Fibroblast of skin of abdomen (primary cell): ENCODE data around the gene NTMT2.
A peak's percentile ranks its signal among the peaks of the same experiment; 100 is the strongest.

Source experiments
- DNase-seq: peaks from one replicate; pipeline ENCODE4 v3.0.0-alpha.2; 2013

The NTMT2 gene

GRCh38 chr1:170210142-170210541, 64.4 kb downstream of the NTMT2 start:
- no peak for DNase-seq

- DNase-seq = no peak
These were observed 67.8 kb downstream of the NTMT2 start for GRCh38 chr1:170213596-170213995.

GRCh38 chr1:170214117-170215032, 68.6 kb downstream of the NTMT2 start:
- DNase-seq = peak; percentile 49

- DNase-seq = peak; percentile 47
These were observed 69.5 kb downstream of the NTMT2 start for GRCh38 chr1:170215072-170215885.

GRCh38 chr1:170217517-170218256, 71.9 kb downstream of the NTMT2 start:
- no peak for DNase-seq

GRCh38 chr1:170218257-170218650, 72.5 kb downstream of the NTMT2 start:
- DNase-seq = no peak
